ENCODE results near the gene PDE9A. TPM values are rescaled to one million over a fixed set of nuclear protein-coding genes. Genes with fewer than 3 reads are reported as not detected.

The PDE9A gene
- total RNA-seq = not detected in 2 replicates

GRCh38 chr21:42653231-42654061 is at the start of gene PDE9A:
TSS of gene PDE9A (plus strand) at chr21:42653621. CDS start at chr21:42653815, 194 bp downstream.

Other genes with a start within 250 kb of the PDE9A start
- gene UBASH3A, start 249.7 kb upstream of the PDE9A start, total RNA-seq = not detected in 2 replicates
- gene RSPH1, start 157.4 kb upstream of the PDE9A start, total RNA-seq = not detected in 2 replicates
- gene SLC37A1, start 139.8 kb upstream of the PDE9A start, total RNA-seq = 0.59 and 0.88 TPM in 2 replicates
- gene WDR4, start 225.9 kb downstream of the PDE9A start, total RNA-seq = 9.2 and 21.8 TPM in 2 replicates
- 42.5 and 50.6 TPM in 2 replicates for gene NDUFV3, start 239.7 kb downstream of the PDE9A start, total RNA-seq

Measured in smooth muscle cell of the umbilical artery (primary cell).